Bone marrow (tissue), 2 donors: ENCODE results near the gene STARD10.
A peak's percentile ranks its signal among the peaks of the same experiment; 100 is the strongest.

Source experiments
- DNase-seq, 2 donors: peaks; one replicate each; lab custom pipeline; 2025; lab: John Stamatoyannopoulos, UW

STARD10 gene

GRCh38 chr11:72744474-72744873 is 49.4 kb downstream of the STARD10 start:
- no peak for DNase-seq

DNA sequence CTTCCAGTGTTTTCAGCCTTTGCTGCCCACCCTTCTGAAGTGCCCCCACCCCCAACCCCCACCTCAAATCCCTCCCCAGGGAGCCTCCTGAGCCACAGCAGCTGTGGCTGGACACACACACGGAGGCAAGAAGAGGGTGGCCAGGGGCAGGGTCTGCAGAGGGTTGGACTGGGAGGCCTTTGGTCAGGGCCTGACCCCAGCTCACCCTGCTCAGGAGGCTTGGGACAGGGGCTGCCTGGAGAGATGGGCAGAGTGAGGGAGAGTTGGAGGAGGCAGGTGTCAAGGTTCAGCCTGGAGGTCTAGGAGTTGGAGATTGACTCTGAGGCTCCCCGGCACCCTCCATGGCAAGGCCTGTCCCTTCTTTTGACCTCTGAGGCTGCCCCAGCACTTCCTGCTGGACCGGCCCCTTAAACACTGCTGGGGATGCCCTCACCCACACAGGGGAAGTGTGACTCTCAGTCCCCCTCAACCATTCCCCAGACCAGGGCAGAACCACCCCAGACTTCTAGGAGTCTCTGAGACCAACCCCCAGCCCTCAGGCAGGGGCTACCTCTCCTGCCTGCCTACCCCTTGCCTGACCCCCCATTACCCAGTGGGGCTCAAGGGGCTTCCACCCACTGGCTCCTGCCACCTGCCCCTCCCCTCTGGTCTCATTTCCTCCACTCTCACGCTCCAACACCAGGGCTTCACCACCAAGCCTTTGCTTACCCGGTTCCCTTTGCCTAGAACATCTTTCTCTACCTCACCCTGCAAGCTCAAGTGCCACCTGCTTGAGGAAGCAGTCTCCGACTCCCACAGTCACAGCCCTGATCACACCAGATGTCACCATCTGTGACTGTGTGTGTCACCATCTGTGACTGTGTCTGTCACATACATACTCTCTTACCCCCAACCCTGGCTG is 50.3 kb downstream of the STARD10 start:
- peak in 1 of 2 donors; percentile 84 for DNase-seq

GRCh38 chr11:72742513-72743320 is 51.1 kb downstream of the STARD10 start:
- no peak for DNase-seq

DNA sequence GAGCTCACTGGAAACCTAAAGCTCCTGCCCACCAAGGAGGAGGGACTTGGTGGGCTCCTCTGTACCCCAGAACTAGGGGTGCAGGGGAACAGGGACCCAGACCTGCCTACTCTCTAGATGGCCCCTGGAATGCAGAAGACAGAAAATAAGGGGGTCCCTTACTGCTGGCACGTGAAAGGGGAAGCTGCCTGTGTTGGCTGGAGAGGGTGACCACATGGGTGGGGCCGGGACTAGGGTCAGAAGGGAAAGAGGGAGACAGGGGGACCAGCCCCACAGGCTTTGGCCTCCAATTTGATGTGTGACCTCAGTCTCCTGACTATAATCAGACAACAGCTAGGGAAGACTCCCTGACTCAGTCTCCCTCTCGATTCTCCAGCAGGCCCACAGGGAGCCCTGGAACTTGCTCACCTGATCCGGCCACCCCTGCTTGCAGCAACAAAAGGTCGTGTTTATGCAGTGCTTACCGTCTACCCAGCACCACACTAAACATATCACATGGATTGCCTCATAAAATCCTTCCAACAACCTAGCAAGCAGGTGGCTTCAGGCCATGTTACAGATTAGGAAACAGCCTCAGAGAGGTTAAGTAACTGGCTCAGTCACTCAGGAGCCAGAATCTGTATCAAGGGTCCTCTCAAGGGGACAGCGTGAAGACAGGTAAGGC is 51.9 kb downstream of the STARD10 start:
- DNase-seq: no peak

DNA sequence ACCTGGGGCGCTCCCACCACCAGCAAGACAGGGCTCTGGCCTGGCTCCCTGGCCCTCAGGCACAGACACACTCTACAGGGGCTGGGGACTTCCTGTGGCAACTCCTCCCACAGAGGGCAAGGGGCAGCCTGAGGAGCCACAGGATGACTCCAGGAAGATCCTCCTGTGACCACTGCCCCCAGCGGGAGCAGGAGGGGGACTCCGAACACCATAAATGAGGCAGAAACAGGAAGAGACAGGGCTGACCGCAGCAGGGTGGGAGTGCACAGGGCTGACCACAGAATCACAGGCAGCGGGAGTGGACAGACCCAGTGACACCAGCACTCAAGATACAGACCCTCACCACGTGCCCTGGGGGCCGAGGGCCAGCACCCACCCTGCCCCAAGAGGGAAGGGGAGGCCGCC is 52.4 kb downstream of the STARD10 start:
- DNase-seq: peak in 1 of 2 donors; percentile 28

DNA sequence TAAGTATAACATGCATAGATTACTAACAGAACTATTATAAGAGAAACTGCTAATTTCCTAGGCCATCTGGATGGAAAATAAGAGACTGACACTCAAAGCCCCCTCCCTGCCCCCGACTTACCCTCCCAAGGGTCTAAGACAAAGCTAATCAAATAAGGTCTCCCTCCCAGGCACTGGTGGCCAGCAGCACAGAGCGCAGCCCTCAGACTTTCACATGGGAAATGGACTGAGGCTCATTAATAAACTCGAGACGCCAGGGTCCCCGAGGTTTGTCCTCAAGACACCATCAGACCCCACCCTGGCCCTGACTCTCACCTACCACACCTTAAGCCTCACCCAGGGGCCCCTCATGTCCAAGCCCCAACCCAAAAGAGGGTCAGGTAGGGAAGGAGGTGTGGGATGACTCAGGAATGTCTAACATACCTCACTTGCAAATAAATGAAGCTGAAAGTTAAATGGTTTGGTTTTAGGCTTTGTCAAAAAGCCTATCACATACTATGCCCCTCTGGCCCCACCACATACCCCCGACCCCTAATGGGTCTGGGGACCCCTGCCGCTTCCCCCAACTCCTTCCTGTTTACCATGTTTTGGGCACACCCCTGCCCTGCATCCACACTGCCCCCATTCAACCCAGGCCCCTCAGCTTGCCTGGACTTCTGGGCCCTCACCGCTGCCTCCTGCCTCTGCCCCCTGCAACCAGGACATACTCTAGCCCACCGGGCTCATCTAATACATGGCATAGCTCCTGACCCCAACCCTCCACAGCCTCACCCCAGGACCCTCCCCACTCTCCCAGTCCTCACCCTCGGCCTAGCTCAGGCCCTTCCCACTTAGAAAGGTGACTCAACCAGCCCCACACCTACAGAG is 53.1 kb downstream of the STARD10 start:
- no peak for DNase-seq

DNA sequence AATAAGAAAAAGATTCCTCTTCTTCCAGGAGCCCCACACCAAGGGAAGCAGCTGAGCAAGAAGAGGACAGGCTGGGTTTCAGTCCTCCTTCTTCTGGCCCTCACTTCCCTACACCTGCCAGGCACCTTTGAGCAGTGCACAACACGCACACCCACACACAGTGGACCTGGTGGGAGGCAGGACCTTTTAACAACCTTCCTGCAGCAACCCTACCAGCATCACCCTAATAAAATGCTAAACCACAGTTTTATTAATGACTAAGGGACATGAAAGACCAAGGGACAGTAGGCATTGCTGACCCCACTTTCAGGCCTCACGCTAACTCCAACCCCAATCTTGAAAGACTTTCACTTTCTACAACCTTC is 53.8 kb downstream of the STARD10 start:
- no peak for DNase-seq

DNA sequence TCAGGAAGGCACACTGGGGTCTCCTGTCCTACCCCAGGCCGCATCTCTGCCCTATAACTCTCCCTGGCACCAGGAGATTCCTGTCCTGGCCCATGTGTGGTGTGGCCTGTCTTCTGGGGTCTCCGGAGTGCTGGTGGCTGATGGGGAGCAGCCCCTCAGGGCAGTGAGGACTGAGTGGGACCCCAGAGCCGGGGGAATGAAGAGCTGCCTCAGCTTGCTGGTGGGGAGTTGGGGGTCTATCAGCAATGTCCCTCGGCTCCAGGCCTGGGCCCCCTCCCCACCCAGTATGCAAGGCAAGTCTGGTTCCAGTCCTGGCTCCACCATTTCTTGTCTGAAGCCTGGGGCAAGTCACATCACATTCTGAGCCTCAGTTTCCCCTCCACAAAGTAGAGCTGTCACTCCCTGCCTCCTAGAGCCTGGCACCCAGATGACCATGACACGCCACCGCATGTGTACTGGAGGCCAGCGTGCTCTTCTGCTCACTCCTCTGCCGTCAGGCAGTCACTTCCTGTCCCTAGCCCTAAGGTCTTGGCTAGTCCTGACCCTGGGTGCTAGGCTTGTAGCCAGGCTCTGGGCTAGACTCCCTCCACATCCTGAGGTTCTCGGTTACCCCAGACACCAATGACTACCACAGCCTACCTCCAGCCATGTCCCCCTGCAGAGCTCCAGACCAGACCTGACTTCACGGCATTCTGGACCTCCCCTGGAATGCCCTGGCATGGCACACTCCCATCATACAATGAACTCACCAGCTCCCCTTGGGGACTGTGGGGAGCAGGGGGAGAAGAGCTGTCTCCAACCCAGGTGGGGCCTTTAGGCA is 54.4 kb downstream of the STARD10 start:
- no peak for DNase-seq

GRCh38 chr11:72738199-72739141 is 55.4 kb downstream of the STARD10 start:
- DNase-seq: peak; percentile 60 to 61

GRCh38 chr11:72737336-72737735 is 56.5 kb downstream of the STARD10 start:
- DNase-seq: no peak

DNA sequence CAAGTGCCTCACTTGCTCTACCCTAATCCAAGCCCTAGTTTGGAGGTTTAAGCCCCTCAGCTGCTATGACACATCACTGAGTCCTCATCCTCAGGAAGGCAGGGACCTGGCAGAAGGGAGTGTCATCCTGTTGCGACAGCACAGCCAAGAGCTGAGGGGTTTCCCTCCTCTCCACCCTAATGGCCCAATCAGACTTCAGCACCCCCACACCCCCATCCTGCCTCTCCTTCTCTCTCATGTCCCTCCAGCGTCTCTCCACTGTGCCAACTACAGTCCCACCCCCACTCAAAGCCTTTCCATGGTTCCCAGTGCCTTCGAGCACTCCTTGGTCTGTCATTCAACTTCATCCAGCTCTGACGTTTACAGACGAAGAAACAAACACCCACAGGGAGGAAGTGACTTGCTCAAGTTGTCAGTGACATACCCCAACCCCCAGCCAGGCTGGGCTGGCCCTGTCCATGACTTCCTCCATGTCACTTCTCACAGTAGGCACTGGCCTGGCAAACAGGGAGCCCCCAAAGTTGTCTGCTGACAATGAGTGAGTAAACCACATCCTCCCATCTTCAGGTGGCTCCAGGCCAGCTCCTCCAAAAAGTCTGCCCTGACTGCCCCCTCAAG is 57.3 kb downstream of the STARD10 start:
- peak; percentile 84 to 98 for DNase-seq

GRCh38 chr11:72735495-72736027 is 58.3 kb downstream of the STARD10 start:
- DNase-seq: no peak

DNA sequence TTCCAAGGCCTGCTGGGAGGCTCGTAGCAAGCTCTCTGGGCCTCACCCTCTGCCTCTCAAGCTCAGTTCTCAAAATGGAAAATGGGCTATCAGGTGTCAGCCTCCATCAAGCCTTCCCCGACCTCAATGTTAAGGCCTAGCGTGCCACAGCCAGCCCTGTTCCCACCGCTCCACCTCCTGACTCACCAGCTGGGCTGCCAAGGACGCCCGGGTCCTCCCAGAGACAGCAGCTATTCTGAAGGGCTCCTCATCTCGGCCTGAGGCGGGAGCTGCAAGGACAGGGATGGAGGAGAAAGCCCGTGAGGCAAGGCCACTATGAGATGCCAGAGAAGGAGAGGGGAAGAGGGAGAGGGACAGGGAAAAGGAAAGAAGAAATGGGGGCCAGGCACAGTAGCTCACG is 61.5 kb downstream of the STARD10 start:
- no peak for DNase-seq

DNA sequence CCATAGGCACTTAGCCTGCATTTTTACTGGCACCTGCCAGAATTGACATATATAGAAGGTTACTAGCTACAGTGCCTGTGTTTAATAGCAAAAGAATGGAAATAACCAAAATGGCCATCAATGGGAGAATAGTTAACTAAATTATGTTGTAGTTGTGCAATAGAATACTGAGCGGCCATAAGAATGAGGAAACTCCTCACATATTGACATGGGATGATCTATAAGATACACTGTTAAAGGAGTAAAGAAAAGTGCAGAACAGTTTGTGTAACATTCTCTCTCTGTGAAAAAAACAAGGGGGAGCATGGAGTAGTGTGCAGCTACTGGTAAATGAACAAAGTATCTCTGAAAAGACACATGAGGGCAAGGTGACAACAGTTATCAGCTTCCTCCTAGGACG is 63.1 kb downstream of the STARD10 start:
- no peak for DNase-seq

DNA sequence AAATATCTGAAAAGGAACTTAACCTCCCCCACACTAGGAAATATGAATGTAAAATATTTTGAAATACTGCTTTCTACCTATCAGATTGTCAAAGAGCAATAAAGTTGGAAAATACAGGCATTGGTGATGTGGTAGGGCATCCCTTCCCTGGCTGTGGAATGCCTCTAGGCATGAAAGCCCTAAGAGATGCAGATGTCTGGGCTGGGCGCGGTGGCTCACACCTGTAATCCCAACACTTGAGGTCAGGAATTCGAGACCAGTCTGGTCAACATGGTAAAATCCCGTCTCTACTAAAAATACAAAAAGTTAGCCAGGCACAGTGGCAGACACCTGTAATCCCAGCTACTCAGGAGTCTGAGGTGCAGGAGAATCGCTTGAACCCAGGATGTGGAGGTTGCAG is 63.6 kb downstream of the STARD10 start:
- no peak for DNase-seq

DNA sequence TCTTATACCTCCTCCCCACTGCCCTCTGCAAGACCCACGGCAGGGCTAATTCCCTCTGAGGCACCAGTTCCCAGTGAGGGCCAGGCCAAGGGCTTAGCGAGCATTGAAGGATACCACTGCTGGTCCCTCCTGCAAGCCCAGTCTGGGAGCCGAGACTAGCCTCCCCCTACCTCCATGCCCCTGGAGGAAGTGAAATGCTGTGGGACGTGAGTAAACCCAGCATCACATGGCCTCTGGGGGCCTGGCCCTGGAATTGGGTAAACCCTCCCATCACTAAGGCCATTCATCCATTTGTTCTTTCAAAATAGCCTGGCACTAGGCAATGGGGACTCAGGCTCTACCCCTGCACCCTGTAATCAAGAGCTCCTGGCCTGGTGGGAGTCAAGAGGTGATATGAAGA is 66.3 kb downstream of the STARD10 start:
- no peak for DNase-seq

DNA sequence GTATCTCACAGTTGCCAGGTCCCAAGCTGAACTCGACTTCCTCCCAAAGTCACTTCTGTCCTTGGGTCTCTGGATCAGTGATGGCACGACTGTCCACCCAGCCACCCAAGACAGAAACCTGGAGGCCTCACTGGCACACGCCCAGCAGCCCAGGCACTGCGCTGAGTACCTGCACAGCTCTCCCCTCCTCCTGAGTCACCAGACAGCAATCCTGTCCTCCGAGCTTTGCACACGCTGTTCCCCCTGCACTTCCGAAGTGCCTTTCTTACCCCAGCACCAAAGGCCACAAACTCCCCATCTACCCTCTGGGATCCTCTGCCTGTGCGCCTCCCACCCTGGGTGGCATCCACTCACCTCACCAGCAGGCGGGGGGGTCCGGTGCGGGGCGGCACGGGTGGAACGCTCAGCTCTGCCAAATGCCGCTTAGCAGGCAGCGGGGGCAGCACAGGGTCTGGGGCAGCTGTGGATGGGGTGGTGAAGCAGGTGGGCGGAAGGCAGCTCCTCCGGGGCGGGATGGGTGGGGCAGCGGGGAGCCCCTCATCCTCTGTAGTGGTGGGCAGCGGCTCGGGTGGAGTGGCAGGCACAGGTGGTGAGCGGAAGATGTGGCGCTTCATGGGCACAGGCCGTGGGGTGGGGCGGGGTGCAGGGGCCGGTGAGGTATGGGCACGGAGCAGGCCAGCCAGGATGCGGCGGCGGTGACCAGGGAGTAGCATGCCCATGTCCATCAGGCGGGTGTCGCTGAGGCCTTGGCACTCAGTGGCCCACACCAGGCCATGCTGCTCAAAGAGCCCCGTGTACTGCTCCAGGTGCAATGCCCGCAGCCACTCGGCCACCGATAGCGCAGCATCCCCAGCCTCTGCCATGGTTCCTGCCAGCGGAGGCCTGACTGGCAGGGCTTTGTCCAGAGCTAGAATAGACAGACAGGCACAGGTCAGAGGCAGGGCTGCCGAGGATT is 67.3 kb downstream of the STARD10 start:
- DNase-seq: no peak

DNA sequence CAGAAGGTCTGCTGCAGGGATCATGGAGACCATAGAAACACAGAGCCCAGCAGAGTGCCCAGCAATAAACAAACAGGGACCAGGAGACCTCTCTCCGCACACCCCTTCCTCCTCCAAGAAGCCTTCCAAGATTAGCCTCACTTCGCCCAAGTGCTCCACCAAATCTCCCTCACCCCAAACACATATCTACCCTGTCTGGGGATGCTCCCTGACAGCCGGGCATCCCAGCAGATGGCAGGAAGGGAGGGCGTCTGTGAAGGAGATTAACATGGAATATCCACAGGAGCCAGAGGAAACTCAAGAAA is 68.2 kb downstream of the STARD10 start:
- DNase-seq: no peak
